ENCODE data around the gene RAP2B.
"Not testable (repeated sequence)": the region's sequence is repeated elsewhere in the genome, so short reads cannot be mapped to it uniquely, and the experiment has no call there.

The RAP2B gene

DNA sequence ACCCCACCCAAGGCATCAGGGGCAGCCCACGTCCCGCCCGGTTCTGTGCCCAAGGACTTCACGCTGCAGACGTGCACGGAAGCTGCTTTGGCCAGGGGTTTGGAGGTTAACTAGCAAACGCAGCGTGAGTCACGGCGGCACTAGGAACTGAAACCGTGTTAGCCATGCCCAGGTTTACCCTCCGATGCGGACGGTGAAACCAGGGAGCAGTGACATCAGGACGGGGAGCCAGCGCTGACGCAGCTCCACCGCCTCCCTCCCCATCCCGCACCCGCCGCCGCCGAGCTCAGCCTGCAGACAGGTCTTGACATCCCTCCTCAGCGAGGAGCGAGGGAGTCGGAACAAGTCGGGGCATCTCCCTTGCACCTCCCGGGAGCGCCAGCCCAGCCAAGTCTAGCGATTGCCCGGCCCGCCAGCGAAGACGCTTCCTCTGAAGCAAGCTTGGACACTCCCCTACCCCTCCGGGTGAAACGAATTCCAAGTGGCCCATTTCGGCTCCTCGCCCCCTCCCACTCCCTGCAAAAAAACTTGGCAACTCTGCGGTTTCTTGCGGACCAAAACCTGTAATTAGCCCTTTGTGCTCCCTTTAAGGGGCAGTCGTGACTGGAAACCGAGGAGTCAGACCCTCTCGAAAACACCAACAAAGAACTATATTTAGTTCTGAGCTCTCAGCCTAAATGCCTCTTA, 1.4 kb upstream of the RAP2B start:
- peak; percentile 47 to 88 (median 64) for DNase-seq

DNA sequence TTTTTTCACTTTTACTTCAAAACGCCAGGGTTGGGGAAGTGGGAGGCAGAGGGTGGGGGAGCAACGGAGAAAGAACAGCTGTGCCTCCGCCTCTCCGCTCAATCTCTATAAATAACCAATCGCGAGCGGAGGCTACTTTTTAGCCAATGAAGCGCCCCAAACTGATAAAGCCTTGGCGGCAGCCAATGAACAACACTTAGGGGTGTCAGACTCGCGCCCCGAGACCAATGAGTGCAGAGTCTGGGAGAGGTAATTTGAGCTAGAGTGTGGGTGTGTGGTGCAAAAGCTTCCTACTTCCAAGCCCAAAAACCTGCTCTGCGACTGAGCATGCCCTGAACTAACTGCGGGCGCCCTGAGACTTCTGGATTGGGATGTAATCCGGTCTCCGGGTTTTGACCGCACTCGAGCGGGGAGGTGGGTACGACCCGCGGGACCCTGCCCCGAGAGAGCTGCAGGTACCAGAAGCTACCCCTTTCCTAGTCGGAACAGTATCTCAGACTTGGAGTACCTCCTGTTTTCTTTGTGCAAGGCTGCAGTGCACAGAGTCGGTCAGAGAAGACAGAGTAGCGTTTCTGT, 800 bp upstream of the RAP2B start:
- peak; percentile 61 to 100 (median 86) for DNase-seq

DNA sequence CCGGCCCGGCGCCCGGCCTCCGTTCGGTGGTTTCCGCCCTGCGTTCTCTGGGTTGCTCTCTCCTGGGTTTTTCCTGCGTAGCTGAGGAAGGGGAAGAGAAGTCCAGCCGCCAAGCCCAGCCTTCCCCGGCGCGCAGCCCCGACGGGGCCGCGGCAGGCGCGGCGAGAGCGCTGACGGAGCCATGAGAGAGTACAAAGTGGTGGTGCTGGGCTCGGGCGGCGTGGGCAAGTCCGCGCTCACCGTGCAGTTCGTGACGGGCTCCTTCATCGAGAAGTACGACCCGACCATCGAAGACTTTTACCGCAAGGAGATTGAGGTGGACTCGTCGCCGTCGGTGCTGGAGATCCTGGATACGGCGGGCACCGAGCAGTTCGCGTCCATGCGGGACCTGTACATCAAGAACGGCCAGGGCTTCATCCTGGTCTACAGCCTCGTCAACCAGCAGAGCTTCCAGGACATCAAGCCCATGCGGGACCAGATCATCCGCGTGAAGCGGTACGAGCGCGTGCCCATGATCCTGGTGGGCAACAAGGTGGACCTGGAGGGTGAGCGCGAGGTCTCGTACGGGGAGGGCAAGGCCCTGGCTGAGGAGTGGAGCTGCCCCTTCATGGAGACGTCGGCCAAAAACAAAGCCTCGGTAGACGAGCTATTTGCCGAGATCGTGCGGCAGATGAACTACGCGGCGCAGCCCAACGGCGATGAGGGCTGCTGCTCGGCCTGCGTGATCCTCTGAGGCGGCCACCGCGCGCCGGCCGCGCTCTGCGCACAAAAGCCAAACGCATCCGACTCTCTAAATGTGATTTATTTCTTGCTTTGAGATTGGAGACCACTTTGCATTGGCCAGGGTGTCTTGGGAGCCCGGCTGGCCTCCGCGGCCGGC, 727 bp downstream of the RAP2B start:
- peak; percentile 10 to 70 (median 23) for DNase-seq

- DNase-seq = no peak
Measured at GRCh38 chr3:153163393-153163724, 1.3 kb downstream of the RAP2B start.

GRCh38 chr3:153163756-153164550, 1.9 kb downstream of the RAP2B start:
- peak in 1 of 5 experiments; percentile 54 for DNase-seq

GRCh38 chr3:153165261-153165681, 3.2 kb downstream of the RAP2B start:
- DNase-seq = peak in 2 of 5 experiments; percentile 47 to 50

GRCh38 chr3:153166206-153166605, 4.2 kb downstream of the RAP2B start:
- peak in 2 of 5 experiments; percentile 43 to 63 for DNase-seq

GRCh38 chr3:153166796-153167195, 4.8 kb downstream of the RAP2B start:
- DNase-seq = no peak

DNA sequence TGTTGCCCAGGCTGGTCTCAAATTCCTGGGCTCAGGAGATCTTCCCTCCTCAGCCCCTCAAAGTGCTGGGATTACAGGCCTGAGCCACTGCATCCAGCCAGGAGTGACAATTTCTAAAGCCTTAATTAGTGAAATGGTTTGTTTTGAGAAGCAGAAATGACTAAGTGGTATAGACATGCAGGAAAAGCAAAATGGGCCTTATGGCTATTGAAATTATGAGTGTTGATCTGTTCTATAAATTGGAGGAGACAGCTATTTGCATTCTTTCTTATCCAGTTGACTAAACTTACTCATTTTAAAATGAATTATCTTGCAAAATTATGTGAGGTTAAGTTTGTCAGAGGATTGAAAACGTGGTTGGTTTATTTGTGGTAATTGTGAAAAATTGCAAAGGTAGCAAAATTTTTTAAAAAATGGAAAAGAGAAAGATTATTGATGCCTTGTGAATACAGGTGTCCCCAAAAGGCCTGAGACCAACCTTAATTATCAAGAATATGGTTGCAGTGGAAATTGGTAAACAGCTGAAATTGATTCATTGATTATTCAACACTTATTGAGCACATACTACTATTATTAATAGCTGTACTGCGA, 7.9 kb downstream of the RAP2B start:
- no peak for DNase-seq

DNA sequence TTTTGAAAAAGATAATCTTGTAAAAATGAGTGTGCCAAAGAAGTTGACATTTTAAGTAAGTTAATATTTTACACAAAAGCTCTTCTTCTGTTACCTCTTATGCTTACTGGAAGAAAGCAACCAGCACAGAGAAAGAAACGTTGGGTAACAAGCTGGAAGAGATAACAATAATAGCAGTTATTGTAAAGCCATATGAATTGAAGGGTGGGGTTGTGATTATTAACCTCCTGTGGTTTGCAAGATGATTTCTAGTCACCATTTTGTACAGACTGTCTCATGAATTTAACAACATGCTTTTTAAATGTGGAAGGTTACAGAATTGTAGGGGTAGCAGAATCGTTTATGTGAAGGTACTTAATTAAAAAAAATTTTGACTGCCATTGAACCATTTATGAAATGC, 9.2 kb downstream of the RAP2B start:
- no peak for DNase-seq

DNA sequence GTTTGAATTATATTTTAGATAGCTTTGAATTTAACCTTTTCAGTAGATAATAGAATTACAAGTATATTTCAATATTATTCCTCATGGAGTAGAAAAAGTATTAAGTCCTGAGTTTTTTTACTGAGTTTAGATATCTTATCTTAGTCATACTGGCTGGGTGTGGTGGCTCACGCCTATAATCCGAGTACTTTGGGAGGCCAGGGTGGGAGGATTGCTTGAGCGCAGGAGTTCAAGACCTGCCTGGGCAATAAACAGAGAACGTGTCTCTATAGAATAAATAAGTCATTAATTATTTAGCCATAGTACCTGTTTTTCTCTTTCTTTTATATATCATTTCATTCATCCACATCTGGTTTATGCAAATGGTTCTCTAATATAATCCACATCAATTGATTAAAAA, 9.9 kb downstream of the RAP2B start:
- DNase-seq = no peak

GRCh38 chr3:153172796-153173757, 11.1 kb downstream of the RAP2B start:
- DNase-seq = no peak

DNA sequence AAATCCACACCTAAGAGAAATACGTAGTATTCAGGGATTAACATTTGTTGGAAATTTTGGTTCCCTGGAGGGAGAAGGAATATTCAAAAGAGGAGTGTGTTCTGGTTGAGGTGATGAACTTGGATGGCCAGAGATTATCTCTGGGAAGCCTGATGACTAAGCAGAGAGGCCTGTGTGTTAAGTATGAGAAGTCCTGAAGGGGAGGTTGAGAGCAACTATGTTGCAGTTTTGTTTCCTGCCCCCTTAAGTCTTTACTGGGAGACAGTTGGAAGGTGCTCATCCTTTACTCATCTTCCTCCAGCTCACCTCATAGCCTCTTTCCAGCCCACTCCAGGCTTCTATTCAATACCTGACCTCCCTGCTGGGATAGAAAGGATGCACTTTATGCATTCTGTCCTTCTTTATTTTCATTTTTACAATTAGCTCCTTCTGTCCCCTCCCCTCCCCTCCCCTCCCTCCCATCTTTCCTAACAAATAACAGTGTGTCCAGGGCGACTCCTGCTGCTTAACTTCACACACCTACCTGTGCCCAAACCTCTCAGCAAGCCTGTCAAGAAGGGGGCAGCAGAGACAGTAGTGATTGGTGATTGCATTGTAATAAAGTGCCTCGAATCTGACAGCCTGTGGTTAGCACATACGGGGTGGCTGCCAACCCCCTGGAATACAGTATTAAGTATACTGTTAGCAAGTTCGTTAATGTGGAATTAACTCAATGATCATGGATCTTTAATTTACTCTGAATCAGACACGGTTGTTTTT, 11.9 kb downstream of the RAP2B start:
- peak in 1 of 5 experiments; percentile 20 for DNase-seq

DNA sequence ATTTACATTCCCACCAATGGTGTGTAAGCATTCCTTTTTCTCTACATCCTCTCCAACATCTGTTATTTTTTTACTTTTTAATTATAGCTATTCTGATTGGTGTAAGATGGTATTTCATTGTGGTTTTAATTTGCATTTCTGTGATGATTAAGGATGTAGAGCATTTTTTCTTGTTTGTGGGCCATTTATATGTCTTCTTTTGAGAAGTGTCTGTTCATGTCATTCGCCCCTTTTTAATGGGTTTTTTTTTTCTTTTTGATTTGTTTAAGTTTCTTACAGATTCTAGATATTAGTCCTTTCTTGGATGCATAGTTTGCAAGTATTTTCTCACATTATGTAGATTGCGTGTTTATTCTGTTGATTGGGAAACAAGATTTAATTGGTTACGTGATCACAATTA, 14.2 kb downstream of the RAP2B start:
- DNase-seq = no peak

DNA sequence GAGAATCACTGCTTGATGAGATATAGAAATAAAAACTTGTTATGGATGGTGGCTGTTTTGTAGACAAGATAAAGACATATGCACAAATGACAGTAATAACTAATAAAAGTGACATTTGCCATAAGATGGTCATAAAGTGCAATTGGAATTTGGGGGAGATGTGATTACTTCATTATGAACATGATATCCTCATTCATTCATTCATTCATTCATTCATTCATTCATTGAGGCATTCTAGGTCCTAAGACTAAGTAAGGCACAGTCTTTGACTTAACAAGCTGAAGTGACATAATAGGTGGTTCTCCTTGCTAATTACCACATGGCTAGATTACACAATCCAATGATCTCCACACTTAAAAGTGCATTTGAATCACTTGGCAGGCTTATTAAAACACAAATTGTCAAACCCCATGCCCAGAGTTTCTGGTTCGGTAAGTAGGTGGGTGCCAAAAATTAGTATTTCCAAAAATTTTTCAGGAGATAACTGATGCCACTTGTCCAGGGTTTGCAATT, 18.9 kb downstream of the RAP2B start:
- DNase-seq = no peak

- no peak for DNase-seq
Measured at GRCh38 chr3:153182501-153183293, 20.7 kb downstream of the RAP2B start.

GRCh38 chr3:153190923-153191322, 28.9 kb downstream of the RAP2B start:
- no peak for DNase-seq

DNA sequence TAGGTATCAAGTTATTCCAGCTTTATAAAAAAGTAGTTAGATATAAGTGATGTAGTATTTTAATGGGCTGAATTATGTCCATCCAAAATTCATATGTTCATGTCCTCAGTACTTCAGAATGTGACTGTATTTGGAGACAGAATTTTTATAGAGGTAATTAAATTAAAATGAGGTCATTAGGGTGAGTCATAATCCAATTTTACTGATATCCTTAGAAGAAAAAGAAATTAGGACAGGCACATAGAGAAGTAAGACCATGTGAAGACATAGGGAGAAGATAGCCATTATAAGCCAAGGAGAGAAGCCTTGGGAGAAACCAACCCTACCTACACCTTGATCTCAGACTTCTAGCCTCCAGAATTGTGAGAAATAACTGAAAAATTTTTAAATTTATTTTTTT, 30.3 kb downstream of the RAP2B start:
- no peak for DNase-seq

DNA sequence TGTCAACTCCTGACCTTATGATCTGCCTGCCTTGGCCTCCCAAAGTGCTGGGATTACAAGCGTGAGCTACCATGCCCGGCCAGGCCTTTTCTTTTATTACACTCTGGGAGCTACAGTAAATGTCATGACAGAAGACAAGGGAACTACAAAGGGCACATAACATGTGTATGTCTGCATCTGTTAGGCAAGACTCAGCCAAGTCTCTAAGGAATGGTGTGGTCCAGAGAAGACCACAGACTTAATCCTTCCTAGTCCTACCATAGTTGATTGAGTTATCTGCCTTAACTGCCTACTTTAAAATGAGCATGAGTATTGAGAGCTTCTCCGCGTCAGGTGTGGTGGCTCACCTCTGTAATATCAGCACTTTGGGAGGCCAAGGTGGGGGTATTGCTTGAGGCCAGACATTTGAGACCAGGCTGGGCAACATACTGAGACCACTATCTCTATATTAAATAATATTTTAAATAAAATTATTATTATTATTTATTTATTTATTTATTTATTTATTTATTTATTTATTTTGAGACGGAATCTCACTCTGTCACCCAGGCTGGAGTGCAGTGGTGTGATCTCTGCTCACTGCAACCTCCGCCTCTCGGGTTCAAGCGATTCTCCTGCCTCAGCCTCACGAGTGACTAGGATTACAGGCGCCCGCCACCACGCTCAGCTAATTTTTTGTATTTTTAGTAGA, 31.9 kb downstream of the RAP2B start:
- not testable (repeated sequence) for DNase-seq

Data from T-helper 2 cell (primary cell).